CD4-positive, alpha-beta T cell treated with Interleukin-4 for 1 hour (primary cell): ENCODE results near the gene MPND.
"Not testable (repeated sequence)": the region's sequence is repeated elsewhere in the genome, so short reads cannot be mapped to it uniquely, and the experiment has no call there.

Experiments used
- DNase-seq, 2 donors: peaks; one replicate each; pipeline ENCODE4 v3.0.0-alpha.2; 2020 to 2022

MPND gene

DNA sequence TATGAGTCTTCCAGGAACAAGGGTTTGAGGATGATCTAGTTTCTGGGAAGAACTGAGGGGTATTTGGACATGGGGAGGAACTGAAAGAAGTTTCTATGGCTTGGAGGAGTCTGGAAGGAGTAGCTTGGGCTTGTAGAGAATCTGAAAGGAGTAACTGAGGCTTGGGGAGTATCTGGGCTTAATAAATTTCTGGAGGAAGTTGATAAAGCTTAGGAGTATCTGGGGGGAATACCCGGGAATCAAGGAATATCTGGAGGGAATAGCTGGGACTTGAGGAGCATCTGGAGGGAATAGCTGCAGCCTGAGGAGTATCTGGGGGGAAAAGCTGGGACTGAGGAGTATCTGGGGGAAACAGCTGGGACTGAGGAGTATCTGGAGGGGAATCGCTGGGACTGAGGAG, 22.9 kb upstream of the MPND start:
- DNase-seq, result no peak

GRCh38 chr19:4322942-4323665, 20.3 kb upstream of the MPND start:
- DNase-seq, result no peak

GRCh38 chr19:4323692-4324091, 19.7 kb upstream of the MPND start:
- no peak for DNase-seq

- DNase-seq, result no peak
Measured at GRCh38 chr19:4324228-4324627, 19.1 kb upstream of the MPND start.

DNA sequence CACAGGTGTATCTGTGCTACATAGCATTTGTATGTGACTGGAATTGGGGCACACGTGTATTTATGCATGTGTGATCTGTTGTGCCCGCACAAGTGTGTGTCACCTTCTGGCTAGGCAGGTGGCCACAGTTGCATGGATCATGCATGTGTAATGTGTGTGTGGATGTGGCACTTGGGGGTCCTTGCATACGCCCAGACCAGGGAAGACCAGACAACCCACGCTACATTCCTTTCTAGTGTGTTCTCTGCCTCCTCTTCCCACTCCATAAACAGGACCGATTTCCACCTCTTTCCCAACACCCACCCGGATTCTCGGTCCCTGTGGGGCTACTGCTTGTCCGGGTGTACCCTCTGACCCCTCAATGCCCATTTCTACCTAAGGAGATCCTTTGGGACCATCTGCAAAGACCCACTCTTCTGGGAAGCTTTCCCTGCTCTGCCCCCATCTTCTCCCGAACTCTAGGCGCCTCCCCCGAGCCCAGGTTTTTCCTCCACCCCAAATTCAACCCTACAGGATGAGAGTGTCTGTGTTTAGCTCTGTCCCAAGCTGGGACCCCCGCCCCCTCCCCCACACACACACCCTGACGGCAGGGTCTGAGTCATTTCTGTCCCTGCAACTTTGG, 17.0 kb upstream of the MPND start:
- DNase-seq, result no peak

GRCh38 chr19:4326837-4327251, 16.5 kb upstream of the MPND start:
- peak in 1 of 2 donors; percentile 36 for DNase-seq

- DNase-seq, result peak; percentile 78 to 81
Measured at GRCh38 chr19:4327252-4327876, 16.0 kb upstream of the MPND start.

- no peak for DNase-seq
Measured at GRCh38 chr19:4327877-4328242, 15.5 kb upstream of the MPND start.

- DNase-seq, result peak; percentile 96 to 97
Measured at GRCh38 chr19:4328243-4328990, 14.9 kb upstream of the MPND start.

DNA sequence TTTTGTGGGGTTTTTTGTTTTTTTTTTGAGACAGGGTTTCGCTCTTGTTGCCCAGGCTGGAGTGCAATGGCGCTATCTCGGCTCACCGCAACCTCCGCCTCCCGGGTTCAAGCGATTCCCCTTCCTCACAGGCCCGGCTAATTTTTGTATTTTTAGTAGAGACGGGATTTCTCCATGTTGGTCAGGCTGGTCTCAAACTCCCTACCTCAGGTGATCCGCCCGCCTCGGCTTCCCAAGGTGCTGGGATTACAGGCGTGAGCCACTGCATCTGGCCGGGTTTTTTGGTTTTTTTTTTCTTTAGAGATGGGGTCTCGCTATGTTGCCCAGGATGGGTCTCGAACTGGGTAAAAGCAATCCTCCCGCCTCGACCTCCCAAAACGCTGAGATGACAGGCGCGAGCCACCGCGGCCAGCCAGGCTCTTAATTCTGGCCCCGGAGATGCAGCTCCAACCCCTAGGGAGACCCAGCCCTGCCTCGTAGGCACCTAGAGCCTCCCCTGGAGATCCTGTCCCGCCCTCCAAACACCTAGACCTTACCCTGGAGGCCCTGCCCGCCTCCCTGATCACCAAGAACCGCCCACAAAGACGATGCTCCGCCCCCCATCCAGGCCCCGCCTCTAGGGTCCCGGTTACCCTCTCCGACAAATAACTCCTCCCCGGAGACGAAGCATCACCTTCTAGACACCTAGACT, 14.2 kb upstream of the MPND start:
- DNase-seq, result peak; percentile 34 to 38

GRCh38 chr19:4329858-4330257, 13.5 kb upstream of the MPND start:
- no peak for DNase-seq

DNA sequence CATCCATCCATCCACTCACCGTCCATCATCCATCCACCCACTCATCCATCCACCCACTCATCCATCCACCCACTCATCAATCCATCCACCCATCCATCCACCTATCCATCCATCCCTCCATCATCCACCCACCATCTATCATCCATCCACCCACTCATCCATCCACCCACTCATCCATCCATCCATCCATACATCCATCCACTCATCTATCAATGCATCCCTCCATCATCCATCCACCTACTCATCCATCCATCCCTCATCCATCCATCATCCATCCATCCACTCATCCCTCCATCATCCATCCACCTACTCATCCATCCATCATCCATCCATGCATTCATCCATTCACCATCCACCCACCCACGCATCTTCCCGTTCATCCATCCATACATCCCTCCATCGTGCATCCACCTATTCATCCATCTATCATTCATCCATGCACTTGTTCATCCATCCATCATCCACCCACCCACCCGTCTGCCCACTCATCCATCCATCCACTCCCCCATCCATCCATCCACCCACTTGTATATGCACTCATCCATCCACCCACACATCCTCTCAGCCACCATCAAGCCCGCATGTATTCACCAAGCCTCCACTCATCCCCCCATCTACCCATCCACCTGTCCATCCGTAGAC, 8.3 kb upstream of the MPND start:
- DNase-seq, result no peak

GRCh38 chr19:4337906-4338440, 5.4 kb upstream of the MPND start:
- no peak for DNase-seq

DNA sequence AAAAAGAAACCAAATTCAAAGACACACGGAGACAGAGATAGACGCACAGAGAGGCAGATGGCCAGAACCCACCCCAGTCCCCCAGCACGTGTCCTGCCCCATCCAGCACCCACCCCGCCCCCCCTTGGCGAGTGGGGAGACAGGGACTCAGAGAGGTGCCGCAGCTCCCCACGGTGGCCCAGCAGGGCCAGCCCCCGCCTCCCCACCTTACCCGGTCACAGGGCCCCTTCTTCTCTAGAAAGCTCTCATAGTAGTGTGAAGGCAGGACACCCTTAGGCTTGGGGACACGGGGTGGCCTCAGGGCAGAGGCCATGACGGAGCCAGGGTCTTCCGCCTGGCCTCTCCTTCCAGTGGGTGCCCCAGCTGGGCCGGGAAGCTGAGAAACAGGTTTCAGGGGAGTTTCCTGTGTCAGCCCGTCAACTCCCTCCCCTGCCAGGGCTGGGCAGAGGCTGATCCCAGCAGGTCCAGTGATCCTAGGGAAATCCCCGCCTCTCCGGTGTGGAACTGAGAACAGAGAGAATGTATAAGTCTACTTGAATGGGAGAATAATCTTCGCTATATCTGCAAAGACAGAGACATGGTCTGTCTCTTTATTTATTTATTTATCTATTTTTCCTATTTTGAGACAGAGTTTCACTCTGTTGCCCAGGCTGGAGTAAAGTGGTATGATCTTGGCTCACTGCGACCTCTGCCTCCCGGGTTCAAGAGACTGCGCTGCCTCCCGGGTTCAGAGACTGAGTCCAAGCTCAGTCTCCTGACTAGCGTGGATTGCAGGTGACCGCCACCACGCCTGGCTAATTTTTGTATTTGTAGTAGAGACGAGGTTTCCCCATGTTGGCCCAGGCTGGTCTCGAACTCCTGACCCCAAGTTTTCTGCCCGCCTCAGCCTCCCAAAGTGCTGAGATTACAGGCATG, 4.7 kb upstream of the MPND start, which contains the start of gene STAP2:
Gene STAP2 (minus strand): TSS at position 387 of the 915 bp plus-strand sequence. CDS start 74 bp downstream, at position 313.
- DNase-seq, result peak; percentile 29 to 33

GRCh38 chr19:4342314-4342614, 1.1 kb upstream of the MPND start:
- DNase-seq, result no peak

DNA sequence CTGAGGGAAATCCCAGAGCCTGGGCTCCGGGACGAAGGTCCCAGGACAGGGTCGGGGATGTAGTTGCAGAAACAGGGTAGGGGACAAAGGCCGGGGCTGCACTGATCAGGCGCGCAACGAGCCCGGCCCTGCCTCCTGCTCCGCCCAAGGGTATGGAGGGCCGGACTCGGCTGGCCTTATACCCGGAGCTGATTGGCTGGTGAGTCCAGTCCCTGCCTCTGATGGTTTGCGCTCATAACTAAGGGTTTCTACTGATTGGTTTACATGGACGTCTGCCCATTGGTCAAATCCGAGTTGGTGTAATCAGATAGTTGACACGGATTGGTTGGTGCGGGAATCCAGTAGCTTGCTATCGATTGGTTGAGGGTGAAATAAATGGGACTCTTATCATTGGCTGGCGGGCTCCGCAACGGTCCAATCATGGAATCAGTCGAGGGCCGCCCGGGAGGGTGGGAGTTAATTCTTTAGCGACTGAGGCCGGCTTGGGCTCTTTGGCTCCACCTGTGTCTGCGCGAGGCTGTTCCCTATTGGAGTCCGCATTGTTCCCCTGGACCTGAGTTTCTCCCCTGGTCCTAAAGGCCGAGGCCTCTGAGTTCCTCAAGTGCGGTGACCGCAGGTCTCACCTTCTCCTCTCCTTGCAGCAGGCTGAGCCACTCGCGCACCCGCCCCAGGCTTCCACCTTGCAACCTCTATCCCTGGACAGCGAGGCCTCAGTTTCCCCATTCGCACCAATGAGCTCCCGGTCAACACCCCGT, 570 bp upstream of the MPND start:
- peak; percentile 98 to 99 for DNase-seq

DNA sequence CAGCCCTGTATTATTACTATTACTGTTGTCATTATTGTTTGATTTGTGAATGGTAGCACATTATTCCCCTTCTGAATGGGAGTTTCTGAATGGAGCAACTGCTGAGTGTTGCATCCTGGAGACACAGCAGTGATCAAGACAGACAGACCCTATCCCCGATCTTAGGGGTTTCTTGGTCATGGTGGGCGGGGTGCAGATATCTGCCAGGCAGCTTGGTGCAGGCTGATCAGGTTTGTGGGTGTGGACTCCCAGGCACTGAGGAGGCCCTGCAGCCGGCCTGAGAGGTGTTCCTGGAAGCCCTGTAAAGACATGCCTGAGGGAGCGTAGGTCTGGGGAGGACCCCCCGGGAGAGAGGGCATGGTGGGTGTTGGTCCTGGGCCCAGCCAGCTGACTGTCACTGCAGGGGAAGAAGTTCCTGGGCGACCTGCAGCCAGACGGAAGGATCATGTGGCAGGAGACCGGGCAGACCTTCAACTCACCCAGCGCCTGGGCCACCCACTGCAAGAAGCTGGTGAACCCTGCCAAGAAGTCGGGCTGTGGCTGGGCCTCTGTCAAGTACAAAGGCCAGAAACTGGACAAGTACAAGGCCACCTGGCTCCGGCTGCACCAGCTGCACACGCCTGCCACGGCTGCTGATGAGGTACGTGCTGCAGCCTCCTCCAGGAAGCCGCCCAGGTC, 2.1 kb downstream of the MPND start:
- DNase-seq, result no peak

DNA sequence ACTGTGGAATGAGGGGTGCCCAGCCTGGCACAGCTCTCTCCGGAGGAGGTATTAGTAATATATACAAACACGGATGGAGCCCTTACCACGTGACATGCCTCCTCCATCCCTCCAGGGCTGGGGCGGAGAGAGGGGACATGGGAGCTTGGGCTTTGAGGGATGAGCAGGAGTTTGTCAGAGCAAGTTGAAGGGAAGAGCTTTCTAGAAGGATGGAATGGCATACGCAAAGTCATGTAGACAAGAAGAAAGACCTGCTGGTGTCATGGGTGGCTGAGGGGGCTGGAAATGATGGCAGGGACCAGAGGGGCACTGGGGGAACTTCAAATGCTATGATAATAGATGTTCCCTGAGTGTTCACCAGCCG, 2.6 kb downstream of the MPND start:
- no peak for DNase-seq

DNA sequence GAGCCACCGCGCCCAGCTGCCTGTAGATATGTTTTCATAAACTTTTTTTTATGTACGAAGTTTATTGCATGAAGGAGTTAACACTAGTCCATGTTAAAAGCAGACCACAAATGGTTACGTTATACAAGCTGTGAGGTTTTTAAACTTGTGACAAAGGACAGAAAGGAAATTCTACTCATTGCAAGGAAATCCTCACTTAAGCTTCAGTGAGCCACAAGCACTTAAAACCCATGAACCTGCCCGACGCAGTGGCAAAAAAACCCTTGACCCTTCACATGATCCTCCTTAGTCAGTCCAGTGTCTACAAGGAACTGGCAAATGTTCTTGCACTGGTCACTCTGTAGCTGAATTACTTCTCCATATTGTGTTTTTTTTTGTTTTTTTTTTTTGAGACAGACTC, 4.2 kb downstream of the MPND start:
- DNase-seq, result no peak

DNA sequence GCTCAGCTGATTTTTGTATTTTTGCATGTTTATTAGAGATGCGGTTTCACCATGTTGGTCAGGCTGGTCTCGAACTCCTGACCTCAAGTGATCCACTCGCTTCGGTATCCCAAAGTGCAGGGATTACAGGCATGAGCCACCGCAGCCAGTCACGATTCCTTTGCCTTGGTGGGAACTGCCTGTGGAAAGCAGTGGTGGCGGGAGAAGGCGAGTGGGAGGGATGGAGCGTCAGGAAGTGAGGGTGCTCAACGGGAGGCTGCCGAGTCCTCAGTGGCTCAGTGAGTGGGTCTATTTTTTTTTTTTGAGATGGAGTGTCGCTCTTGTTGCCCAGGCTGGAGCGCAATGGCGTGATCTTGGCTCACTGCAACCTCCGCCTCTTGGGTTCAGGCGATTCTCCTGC, 5.9 kb downstream of the MPND start:
- DNase-seq, result not testable (repeated sequence)
